Measurements from ENCODE around the gene FGB.
"Not testable (repeated sequence)": the region's sequence is repeated elsewhere in the genome, so short reads cannot be mapped to it uniquely, and the experiment has no call there.

The FGB gene

GRCh38 chr4:154565704-154566103 lies 2.9 kb downstream of the FGB start:
- DNase-seq (ENCODE audit: low read depth, low spot score), result no peak

DNA sequence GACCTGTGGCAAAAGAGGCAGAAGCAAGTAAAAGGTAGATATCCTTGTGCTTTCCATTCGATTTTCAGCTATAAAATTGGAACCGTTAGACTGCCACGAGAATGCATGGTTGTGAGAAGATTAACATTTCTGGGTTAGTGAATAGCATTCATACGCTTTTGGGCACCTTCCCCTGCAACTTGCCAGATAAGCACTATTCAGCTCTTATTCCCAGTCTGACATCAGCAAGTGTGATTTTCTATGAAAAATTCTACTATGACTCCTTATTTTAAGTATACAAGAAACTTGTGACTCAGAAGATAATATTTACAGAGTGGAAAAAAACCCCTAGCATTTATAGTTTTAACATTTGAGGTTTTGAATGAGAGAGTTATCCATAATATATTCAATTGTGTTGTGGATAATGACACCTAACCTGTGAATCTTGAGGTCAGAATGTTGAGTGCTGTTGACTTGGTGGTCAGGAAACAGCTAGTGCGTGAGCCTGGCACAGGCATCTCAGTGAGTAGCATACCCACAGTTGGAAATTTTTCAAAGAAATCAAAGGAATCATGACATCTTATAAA lies 3.9 kb downstream of the FGB start:
- no peak for DNase-seq (ENCODE audit: low read depth, low spot score)

DNA sequence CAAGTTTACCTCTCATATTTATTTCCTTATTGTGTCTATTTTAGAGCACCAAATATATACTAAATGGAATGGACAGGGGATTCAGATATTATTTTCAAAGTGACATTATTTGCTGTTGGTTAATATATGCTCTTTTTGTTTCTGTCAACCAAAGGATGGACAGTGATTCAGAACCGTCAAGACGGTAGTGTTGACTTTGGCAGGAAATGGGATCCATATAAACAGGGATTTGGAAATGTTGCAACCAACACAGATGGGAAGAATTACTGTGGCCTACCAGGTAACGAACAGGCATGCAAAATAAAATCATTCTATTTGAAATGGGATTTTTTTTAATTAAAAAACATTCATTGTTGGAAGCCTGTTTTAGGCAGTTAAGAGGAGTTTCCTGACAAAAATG lies 6.2 kb downstream of the FGB start:
- no peak for DNase-seq (ENCODE audit: low read depth, low spot score)

- DNase-seq (ENCODE audit: low read depth, low spot score), result no peak
These were observed 6.8 kb downstream of the FGB start for GRCh38 chr4:154569584-154569983.

- DNase-seq (ENCODE audit: low read depth, low spot score), result no peak
These were observed 10.5 kb downstream of the FGB start for GRCh38 chr4:154573190-154573870.

- no peak for DNase-seq (ENCODE audit: low read depth, low spot score)
These were observed 11.5 kb downstream of the FGB start for GRCh38 chr4:154574311-154574710.

- no peak for DNase-seq (ENCODE audit: low read depth, low spot score)
These were observed 14.5 kb downstream of the FGB start for GRCh38 chr4:154577324-154577723.

- DNase-seq (ENCODE audit: low read depth, low spot score), result no peak
These were observed 16.1 kb downstream of the FGB start for GRCh38 chr4:154578919-154579318.

DNA sequence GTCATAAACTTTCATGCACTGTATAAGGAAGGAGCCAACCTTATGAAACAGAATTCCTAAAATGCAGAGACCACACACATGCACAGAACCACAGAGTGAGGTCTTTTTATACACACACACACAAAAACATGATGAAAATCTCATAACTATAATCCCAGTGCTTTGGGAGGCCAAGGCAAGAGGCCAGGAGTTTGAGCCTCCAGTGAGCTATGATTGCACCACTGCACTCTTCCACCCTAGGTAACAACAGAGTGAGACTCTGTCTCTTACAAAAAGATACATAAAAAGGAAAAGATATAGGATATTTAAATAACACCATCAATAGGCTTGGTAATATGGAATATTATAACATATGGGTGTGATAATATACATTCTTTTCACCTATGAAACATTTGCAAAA lies 17.1 kb downstream of the FGB start:
- no peak for DNase-seq (ENCODE audit: low read depth, low spot score)

DNA sequence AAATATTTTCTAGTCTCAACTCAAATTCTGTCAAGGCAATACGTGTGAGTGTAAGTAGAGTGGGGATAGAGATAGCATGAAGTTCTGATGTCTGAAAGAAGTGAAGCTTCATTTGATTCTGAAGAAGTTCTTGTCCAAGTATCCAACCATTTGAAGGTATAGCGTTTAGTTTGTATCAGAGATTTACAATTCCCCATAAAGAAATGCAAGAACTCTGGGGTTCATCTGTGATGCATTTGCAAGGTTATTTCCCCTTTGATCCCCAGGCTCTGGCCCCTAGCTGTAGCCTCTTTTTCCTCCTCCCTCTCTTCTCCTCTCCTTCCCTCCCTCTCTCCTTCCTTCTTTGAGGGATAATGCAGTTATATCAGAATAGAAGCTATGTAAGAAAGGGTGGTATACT lies 19.9 kb downstream of the FGB start:
- no peak for DNase-seq (ENCODE audit: low read depth, low spot score)

DNA sequence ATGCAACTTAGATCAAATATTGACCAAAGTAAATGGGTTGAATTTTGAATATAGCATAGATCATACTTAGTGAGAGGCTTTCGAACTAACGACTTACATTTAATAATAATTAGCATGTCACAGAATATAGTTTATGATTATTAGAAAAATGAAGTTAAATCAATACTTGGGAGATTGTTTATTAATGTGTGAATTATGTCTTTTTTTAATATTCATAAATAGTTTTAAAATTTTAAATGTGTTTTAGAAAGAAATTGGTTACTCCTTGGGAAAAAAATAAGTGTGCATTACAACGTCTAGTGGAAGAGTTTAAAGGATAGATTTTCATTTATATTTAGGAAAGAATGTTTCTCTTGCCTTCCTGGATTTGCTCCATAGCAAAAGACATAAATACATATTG lies 20.4 kb downstream of the FGB start:
- no peak for DNase-seq (ENCODE audit: low read depth, low spot score)

DNA sequence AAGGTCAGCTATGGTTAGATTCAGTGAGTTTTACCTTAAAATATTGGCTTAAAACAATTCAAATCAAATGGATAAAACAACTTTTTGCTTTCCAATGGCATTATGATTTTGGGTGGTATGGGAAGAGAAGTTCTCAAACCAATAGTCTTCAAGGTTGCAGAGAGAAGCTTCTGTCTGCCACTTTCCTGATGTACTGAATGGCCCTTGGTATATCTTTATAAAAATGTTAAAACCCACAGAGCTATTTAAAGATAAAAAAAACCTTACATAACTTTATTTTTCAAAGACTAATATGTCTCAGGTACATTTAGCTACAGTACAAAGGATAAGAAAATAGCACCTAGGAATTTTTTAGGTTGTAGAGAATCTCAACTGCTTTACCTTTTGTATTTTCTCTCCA lies 20.9 kb downstream of the FGB start:
- no peak for DNase-seq (ENCODE audit: low read depth, low spot score)

DNA sequence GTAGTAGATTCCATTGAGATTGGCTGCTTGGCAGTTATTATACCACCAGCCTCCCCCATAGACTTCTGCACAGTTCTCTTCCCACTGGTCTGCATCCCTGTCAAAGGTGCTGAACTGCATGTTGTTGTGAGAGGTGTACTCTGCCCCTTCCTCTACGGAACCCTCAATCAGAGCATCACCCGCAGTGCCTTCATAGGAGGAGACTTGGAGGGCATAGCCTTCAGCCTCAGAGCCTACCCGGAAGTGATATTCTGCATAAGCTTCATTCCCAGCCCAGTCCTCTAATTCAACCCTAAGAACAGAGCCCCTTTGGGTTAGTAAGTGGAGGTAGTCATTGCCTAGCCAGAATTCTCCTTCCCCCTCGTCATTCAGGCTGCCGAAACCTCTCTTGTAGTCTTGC lies 21.4 kb downstream of the FGB start:
- no peak for DNase-seq (ENCODE audit: low read depth, low spot score)

- DNase-seq (ENCODE audit: low read depth, low spot score), result no peak
These were observed 22.7 kb downstream of the FGB start for GRCh38 chr4:154585369-154586018.

DNA sequence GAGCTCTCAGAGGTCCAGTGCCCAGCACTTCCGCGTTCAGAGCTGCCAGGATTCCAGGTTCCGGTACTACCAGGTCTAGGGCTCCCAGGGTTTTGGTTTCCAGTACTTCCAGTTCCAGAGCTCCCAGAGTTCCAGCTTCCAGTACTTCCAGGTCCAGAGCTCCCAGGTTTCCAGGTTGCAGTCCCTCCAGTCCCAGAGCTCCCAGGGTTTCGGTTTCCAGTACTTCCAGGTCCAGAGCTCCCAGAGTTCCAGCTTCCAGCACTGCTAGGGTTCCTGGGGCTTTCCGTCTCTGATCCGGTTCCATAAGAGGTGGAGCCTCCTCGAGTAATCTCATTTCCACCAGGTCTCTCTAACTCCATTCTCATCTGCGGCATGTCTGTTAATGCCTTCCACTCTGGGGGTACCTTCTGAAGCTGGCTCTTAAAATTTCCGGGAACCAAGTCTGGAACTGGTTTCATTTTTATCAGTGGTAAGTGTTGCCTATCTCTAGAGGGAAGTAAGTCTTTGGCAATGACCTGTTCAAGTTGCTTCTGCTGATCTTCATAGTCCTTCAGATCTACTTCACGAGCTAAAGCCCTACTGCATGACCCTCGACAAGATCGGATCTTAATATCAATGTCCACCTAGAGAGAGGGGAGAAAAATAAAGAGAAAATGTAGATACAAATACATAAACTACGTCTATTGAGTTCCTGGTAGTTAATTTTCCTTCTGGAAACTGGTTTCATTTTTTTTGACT lies 23.7 kb downstream of the FGB start:
- DNase-seq (ENCODE audit: low read depth, low spot score), result no peak

GRCh38 chr4:154588198-154588597 lies 25.4 kb downstream of the FGB start:
- DNase-seq (ENCODE audit: low read depth, low spot score), result no peak

DNA sequence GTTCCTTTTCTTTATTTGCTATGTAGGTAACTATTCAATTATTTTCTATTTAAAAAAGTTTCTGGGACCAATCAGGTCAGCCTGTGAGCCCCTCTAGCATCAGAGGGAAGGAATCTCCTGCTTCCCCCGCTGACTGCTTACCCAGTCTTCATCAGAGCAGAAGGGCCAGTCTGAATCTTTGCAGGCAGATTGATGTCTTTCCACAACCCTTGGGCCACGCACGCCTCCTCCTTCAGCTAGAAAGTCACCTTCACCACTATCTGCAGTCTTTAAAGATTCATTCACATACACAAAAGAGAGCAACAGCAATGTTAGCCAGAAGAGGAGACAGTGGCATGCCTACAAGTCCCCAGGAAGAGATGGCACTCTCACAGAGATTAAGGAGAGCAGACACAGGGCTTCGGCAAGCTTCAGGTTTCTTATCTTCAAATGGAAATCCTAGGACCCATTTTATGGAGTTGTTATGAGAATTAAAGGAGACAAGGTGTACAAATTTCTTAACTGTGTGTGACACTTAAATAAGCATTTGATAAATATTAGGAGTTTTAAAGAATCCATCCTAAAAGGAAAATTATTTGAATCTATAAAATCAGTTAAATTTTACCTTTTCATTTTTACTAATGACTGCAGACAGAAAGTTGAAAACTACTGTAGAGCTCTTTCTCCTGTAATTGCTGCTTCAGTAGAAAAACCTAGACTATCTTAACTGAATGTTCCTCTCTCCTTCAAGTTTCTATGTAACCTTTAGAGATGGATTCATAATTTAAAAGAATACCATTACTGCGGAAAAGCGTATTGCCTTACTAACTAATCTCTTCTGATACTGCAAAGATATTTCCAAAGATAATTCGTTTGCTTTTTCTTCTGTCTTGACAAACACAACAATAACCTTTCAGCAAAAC lies 26.7 kb downstream of the FGB start:
- DNase-seq (ENCODE audit: low read depth, low spot score), result no peak

DNA sequence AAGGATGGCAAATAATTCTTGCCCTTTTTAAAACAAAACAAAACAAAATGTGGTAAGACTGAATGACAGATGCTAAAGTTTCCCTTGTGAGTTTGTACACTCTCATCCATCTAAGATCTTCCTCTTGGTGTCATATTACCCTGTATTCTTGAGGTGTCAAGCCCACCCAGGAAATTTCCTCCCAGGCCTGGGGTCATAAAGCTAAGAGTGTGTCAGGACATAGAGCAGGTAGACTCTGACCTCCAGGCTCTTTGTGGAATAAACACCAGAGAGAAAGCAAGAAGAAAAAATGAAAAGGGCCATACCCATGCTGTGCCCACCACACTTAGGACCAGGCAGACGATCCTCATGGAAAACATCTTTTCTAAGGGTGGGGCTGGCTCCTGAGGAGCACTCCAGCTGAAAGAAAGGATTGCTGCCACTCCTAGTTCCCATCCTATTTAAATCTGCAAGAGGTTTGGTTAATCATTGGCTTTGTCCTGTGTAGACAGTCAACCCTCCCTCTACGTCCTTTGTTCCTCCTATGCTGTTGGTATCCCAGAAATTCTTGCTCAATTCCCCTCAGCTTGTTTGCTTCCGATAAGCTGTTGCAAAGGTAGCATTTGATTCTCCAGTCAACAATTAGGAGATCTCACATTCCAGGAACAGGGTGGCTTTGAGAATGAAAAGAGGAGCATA lies 27.7 kb downstream of the FGB start, which contains the start of gene FGA:
TSS of gene FGA (minus strand) at position 414 of the 678 bp plus-strand sequence. CDS start at position 359, 55 bp downstream.
- no peak for DNase-seq (ENCODE audit: low read depth, low spot score)

GRCh38 chr4:154591890-154592289 lies 29.1 kb downstream of the FGB start:
- no peak for DNase-seq (ENCODE audit: low read depth, low spot score)

GRCh38 chr4:154593868-154594267 lies 31.1 kb downstream of the FGB start:
- DNase-seq (ENCODE audit: low read depth, low spot score), result no peak

GRCh38 chr4:154594343-154594742 lies 31.5 kb downstream of the FGB start:
- DNase-seq (ENCODE audit: low read depth, low spot score), result not testable (repeated sequence)

All from smooth muscle cell of the brain vasculature (primary cell).